ENCODE data around the gene EXOSC10.

The EXOSC10 gene

DNA sequence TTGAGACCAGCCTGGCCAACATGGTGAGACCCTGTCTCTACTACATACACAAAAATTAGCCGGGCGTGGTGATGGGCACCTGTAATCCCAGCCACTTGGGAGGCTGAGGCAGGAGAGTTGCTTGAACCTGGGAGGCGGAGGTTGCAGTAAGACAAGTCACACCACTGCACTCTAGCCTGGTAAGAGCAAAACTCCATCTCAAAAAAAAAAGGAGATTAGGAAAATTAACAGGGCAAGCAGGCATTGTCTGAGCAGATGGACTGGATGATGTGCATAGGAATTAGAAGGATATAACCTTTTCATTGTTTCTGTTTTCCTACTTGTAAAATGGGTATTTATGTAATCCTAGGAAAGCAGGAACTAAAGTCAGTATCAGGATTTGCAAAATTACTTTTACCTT is 71.7 kb downstream of the EXOSC10 start:
- no peak for TF ChIP-seq CTCF (IDR thresholded peaks at IDR 0.05; ENCODE audit: borderline replicate concordance, insufficient read depth, low read depth, low read length)
- H3K4me3 ChIP-seq (ENCODE audit: low read depth, low read length), result no peak overlapping the region

GRCh38 chr1:11027316-11027715 is 72.4 kb downstream of the EXOSC10 start:
- no peak overlapping the region for H3K4me3 ChIP-seq (ENCODE audit: low read depth, low read length)
- TF ChIP-seq CTCF (IDR thresholded peaks at IDR 0.05; ENCODE audit: borderline replicate concordance, insufficient read depth, low read depth, low read length), result no peak

DNA sequence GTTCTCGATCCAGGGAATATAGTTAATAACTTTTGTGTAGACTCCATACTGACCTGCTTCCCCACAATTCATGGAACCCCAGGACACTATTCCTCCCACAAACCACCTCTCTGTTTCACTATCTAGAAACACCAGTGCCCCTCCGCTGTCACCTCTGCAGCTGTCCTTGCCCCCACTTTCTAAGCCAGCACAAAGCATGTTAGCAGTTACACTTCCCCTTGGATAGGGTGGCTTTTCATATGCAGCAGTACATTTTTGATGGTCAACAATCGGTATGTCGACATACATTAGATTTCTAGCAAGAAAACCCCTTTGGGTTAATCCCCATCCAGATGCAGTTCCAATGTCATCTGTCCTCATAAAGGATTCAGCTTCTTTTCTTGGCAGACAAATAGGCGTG is 72.8 kb downstream of the EXOSC10 start:
- TF ChIP-seq CTCF (IDR thresholded peaks at IDR 0.05; ENCODE audit: borderline replicate concordance, insufficient read depth, low read depth, low read length), result no peak
- no peak overlapping the region for H3K4me3 ChIP-seq (ENCODE audit: low read depth, low read length)

- H3K4me3 ChIP-seq (ENCODE audit: low read depth, low read length), result no peak overlapping the region
- no peak for TF ChIP-seq CTCF (IDR thresholded peaks at IDR 0.05; ENCODE audit: borderline replicate concordance, insufficient read depth, low read depth, low read length)
Measured at GRCh38 chr1:11026052-11026451, 73.6 kb downstream of the EXOSC10 start.

- no peak for TF ChIP-seq CTCF (IDR thresholded peaks at IDR 0.05; ENCODE audit: borderline replicate concordance, insufficient read depth, low read depth, low read length)
Measured at GRCh38 chr1:11025618-11026017, 74.1 kb downstream of the EXOSC10 start.

DNA sequence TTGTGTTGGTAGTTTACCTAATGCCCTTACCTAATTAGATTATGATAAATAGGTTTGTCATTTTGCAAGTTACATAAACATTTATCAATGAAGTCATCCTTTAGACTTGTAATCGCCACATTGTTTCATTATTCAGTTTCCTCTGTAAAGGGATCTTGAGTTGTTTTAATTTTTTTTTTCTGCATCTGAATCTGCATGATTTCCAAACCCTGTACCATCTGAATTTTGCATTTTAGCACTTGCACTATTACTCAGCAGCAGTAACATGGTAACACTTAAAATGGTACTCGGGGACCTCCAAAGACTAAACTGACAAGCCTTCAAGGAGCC is 74.8 kb downstream of the EXOSC10 start:
- no peak for TF ChIP-seq CTCF (IDR thresholded peaks at IDR 0.05; ENCODE audit: borderline replicate concordance, insufficient read depth, low read depth, low read length)

More at GRCh38 chr1:11025618-11026017, 74.1 kb downstream of the EXOSC10 start:
- H3K4me3 ChIP-seq (ENCODE audit: low read depth, low read length), result no peak overlapping the region

GRCh38 chr1:11024154-11024873 is 75.4 kb downstream of the EXOSC10 start:
- no peak for TF ChIP-seq CTCF (IDR thresholded peaks at IDR 0.05; ENCODE audit: borderline replicate concordance, insufficient read depth, low read depth, low read length)
- H3K4me3 ChIP-seq (ENCODE audit: low read depth, low read length), result no peak overlapping the region

More for the DNA sequence above, 74.8 kb downstream of the EXOSC10 start:
- H3K4me3 ChIP-seq (ENCODE audit: low read depth, low read length), result no peak overlapping the region

Measured in GM12875 (cell line).